DOHH2 (cell line): ENCODE data around the gene CARD18.

Experiments used
- EZH2phosphoT487 ChIP-seq: fragments of 200-600 bp; sonication (generic); IDR thresholded peaks from 2 replicates; pipeline ENCODE4 v1.6.1; 2017; ENCODE audit warnings: borderline replicate concordance, mild to moderate bottlenecking, antibody characterized with exemption, low read length, moderate library complexity, mixed read lengths
- TF ChIP-seq, protein P1 (sequence below): fragments of 200-600 bp; sonication (generic); IDR thresholded peaks from one replicate; pipeline ENCODE4 v1.5.1; 2014; ENCODE audit warnings: antibody characterized with exemption, mild to moderate bottlenecking, low read depth, low read length; ENCODE audit not compliant: poor library complexity, severe bottlenecking

DNA sequence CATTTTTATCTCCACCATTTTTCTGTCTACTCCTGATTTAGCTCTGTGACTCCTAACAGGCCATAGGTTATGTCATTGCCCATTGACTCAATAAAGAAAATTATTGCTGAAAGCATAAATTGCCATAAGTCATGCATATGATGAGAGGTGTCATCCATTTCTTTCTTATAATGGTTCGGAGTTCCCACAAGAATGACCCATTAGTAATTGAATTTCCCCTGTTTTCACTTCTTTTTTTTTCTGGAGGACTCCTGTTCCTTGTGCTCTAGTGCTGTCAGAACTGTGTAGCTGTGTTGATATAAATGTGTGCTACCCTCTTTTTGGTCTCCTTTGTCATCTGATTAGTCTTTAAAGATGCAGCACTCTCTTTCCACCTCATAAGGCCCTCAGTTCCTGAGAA lies 22.9 kb upstream of the CARD18 start:
- no peak for TF ChIP-seq EZH2phosphoT487
- TF ChIP-seq, protein P1, sequence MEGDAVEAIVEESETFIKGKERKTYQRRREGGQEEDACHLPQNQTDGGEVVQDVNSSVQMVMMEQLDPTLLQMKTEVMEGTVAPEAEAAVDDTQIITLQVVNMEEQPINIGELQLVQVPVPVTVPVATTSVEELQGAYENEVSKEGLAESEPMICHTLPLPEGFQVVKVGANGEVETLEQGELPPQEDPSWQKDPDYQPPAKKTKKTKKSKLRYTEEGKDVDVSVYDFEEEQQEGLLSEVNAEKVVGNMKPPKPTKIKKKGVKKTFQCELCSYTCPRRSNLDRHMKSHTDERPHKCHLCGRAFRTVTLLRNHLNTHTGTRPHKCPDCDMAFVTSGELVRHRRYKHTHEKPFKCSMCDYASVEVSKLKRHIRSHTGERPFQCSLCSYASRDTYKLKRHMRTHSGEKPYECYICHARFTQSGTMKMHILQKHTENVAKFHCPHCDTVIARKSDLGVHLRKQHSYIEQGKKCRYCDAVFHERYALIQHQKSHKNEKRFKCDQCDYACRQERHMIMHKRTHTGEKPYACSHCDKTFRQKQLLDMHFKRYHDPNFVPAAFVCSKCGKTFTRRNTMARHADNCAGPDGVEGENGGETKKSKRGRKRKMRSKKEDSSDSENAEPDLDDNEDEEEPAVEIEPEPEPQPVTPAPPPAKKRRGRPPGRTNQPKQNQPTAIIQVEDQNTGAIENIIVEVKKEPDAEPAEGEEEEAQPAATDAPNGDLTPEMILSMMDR, result no peak
